Measurements from ENCODE around the gene OTUD7B.

OTUD7B gene

DNA sequence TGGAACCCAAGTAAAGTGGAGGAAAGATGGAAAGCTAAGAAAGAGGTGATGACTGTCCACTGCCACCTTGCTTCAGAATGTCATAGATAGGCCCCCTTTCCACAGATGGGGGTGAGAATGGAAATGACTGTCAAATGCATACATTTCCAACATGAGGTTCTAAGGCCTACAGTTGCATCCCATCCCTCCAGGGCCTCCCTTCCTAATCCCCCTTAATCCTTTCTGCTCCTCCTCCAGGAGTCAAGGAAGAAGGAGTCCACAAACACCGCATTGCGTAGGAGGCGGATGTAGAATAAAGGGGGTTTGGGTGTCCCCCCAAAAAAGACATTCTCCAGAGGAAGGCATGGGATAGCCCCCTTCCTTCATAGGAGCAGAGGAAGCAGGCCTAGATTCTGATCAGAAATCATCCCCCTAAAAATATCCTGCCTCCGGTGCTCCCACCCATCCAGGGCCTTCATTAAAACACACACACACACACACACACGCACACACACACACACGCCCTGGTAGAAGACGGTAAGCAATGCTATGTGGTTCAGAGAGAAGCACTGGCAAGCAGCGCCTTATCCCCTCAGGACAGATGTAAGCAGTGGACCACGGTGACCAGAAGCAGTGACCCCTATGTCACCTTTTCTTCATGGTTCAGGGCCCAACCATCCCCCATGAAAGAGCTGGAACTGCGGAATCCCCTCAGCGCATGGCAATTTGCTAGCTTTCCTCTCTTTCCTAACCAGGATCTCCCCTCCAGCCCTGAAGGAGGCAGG, 94.9 kb downstream of the OTUD7B start:
- no peak for DNase-seq

DNA sequence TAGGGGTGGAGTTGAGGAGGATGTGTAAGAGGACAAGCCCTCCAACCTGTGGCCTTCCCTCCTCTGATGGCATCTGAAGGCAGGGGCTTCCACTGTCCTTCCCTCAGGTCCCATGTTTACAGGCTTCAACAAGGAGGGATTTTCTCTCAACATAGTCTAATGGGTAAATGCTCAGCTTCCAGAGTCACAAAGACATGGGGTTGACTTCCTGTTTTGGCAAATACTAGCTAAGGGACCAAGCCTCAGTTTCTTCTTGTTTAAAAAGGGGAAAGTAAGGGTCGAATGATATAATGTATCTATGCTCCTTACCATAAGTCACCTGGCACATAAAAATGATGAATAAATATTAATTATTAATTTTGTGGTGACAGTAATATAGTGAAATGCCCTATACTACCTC, 96.0 kb downstream of the OTUD7B start:
- DNase-seq: no peak

GRCh38 chr1:149906570-149907075, 103.9 kb downstream of the OTUD7B start:
- no peak for DNase-seq

GRCh38 chr1:149903836-149904491, 106.6 kb downstream of the OTUD7B start:
- no peak for DNase-seq

GRCh38 chr1:149899460-149900284, 110.9 kb downstream of the OTUD7B start, which contains the start of gene BOLA1:
Gene BOLA1 (plus strand): TSS chr1:149899568. CDS start chr1:149900060, 492 bp downstream.
- peak; percentile 92 for DNase-seq

- no peak for DNase-seq
These were observed 114.0 kb downstream of the OTUD7B start for GRCh38 chr1:149896575-149896974.

GRCh38 chr1:149888999-149889289, 121.6 kb downstream of the OTUD7B start:
- no peak for DNase-seq

GRCh38 chr1:149888247-149888998, 122.1 kb downstream of the OTUD7B start:
- DNase-seq: peak; percentile 94
